HFFc6 (cell line): ENCODE data around the gene BCO2. TPM values are rescaled to one million over a fixed set of nuclear protein-coding genes. Genes with fewer than 3 reads are reported as not detected.

Source experiments
- DNase-seq: peaks from one replicate; pipeline ENCODE4 v3.0.0-alpha.2; 2018
- H3K27ac Mint-ChIP-seq: 2 replicates; pipeline ENCODE4 v1.8.0; 2020; ENCODE audit warnings: mild to moderate bottlenecking, mixed read lengths
- H3K27me3 Mint-ChIP-seq: 2 replicates; pipeline ENCODE4 v1.8.0; 2021; ENCODE audit warnings: mild to moderate bottlenecking, moderate library complexity, mixed read lengths; ENCODE audit not compliant: insufficient read depth
- H3K36me3 Mint-ChIP-seq: 2 replicates; pipeline ENCODE4 v1.8.0; 2021; ENCODE audit warnings: low read depth, mixed read lengths
- H3K4me1 Mint-ChIP-seq: 2 replicates; pipeline ENCODE4 v1.8.0; 2020; ENCODE audit warnings: low read depth, mixed read lengths
- H3K4me3 Mint-ChIP-seq: 2 replicates; pipeline ENCODE4 v1.8.0; 2020; ENCODE audit warnings: mild to moderate bottlenecking, moderate library complexity, mixed read lengths
- H3K9me3 Mint-ChIP-seq: 2 replicates; pipeline ENCODE4 v1.8.0; 2020; ENCODE audit warnings: mild to moderate bottlenecking, mixed read lengths
- total RNA-seq, 6 experiments: library from RNA; stranded (reverse); fragmentation: NEBNext Ultra II Directional; extraction: Animal tissue kit (Norgen Biotek cat#: 25700); gene quantifications; 2 replicates in 1 of 6; 3 replicates in 5 of 6; pipeline ENCODE4 v1.2.3, GENCODE V29; 2021
- TF ChIP-seq, protein P1 (sequence below): fragments of 200-600 bp; sonication (generic); IDR thresholded peaks from 2 replicates; pipeline ENCODE4 v1.5.0; 2021; ENCODE audit warnings: antibody characterized with exemption, mild to moderate bottlenecking

BCO2 gene
- total RNA-seq, 6 experiments from 2014 or later, result 0.83 to 2.0 (median 1.3) TPM

DNA sequence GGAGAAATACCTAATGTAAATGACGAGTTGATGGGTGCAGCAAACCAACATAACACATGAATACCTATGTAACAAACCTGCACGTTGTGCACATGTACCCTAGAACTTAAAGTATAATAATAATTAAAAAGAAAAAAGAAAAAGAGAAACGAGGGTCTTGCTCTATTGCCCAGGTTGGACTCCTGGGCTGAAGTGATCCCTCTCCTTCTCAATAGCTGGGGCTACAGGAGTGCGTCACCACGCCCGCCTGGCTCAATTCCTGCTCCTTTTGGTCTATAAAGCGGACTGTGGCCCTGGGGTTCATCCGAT, 50.4 kb downstream of the BCO2 start:
- Mint-ChIP-seq H3K4me1 (peaks cover 56% of the 10 kb centered on the region), H3K27ac (peak overlapping the region; percentile 100), H3K27me3 (peaks cover 5% of the 10 kb centered on the region), H3K36me3 (peaks cover 35% of the 10 kb centered on the region), H3K4me3 (peak overlapping the region; percentile 93), H3K9me3 (no peaks in the 10 kb centered on the region)
- TF ChIP-seq, protein P1, sequence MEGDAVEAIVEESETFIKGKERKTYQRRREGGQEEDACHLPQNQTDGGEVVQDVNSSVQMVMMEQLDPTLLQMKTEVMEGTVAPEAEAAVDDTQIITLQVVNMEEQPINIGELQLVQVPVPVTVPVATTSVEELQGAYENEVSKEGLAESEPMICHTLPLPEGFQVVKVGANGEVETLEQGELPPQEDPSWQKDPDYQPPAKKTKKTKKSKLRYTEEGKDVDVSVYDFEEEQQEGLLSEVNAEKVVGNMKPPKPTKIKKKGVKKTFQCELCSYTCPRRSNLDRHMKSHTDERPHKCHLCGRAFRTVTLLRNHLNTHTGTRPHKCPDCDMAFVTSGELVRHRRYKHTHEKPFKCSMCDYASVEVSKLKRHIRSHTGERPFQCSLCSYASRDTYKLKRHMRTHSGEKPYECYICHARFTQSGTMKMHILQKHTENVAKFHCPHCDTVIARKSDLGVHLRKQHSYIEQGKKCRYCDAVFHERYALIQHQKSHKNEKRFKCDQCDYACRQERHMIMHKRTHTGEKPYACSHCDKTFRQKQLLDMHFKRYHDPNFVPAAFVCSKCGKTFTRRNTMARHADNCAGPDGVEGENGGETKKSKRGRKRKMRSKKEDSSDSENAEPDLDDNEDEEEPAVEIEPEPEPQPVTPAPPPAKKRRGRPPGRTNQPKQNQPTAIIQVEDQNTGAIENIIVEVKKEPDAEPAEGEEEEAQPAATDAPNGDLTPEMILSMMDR, result no peak
- DNase-seq, result peak; percentile 75

DNA sequence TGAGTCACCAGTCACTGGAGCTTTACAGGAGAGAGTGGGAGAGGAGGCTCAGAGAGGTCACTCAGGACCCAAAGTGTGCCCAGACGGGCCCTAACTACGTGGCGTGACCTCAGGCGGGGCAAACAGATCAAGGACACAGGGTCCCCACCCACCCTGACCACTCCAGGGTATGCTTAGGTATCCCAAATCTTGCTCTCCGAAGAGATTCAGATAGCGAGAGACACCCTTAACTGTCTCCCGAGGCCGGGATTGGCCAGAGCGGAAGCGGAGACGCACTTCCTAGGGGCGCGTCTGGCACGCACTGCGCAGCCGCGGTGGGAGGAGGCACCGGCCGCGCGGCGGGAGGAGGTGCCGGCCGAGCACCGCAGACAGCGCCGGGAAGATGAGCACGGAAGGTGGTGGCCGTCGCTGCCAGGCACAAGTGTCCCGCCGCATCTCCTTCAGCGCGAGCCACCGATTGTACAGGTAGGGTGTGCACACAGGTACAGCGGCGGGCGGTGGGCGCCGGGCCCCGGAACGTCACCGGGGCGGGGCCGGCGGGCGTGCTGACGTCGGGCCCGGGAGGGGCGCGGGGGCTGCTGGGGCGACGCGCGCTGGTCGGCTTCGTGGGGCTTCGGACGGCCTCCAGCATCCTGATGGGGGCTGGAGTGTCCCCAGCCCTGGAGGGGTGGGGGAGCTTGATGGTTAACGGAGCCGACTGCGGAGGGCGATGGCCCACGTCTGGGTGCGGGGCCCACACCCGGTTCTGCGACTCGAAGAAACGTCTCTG, 50.9 kb downstream of the BCO2 start, which contains the start of gene PTS:
Gene PTS, plus strand, starts transcription at position 367 of the 769 bp plus-strand sequence. Its CDS starts 16 bp downstream, at position 383.
- peaks cover 5% of the 10 kb centered on the region for H3K27me3 Mint-ChIP-seq

DNA sequence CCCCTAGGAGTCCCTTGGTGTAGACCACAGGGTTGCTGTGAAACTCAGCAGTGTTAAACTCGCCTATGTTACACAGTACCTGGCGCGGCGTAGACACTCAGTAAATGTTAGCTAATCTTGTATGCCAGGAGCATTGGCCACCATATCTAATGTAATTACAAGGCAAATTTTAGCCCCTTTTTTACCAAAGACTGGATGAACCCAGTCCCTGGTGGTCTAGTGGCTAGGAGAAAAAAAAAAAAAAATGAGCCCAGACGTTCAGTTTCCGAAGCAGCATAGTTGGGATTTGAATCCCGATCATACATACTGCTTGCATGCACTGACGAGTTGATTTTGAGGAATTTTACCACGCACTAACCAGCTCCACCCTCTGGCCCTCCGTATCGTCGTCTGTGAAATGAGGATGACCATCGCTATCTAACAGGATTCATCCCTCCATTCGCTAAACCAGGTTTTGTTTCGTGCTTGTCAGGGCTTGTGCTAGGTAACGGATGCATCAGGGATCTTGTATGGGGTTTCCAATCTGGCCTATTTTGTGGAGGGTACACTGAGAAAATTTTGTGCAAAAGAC, 51.6 kb downstream of the BCO2 start:
- peaks cover 45% of the 10 kb centered on the region for H3K36me3 Mint-ChIP-seq
- peak; percentile 27 for DNase-seq
- no peaks in the 10 kb centered on the region for H3K9me3 Mint-ChIP-seq
- H3K4me1 Mint-ChIP-seq, result peaks cover 56% of the 10 kb centered on the region
- TF ChIP-seq, protein P1, result no peak
- H3K27me3 Mint-ChIP-seq, result peaks cover 5% of the 10 kb centered on the region
- H3K4me3 Mint-ChIP-seq, result peak overlapping the region; percentile 93
- peak overlapping the region; percentile 100 for H3K27ac Mint-ChIP-seq

More for the DNA sequence above, 50.9 kb downstream of the BCO2 start, which contains the start of gene PTS:
- Mint-ChIP-seq H3K4me3 (peak within 1 kb of the TSS; percentile 93), H3K4me1 (peaks cover 58% of the 10 kb centered on the region), H3K9me3 (no peaks in the 10 kb centered on the region), H3K36me3 (peaks cover 38% of the 10 kb centered on the region), H3K27ac (peak within 1 kb of the TSS; percentile 100)
- peak; percentile 81 for DNase-seq
- TF ChIP-seq, protein P1, result no peak

DNA sequence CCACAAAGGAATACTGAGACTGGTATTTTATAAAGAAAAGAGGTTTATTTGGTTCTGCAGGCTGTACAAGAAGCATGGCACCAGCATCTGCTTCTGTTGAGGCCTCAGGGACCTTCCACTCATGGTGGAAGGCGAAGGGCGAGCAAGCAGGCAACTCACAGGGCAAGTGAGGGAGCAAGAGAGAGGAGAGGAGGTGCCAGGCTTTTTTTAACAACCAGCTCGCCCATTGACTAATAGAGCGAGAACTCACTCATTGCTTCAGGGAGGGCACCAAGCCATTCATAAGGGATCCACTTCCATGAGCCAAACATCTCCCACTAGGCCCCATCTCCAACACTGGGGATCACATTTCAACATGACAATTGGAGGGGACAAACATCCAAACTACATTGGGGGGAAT, 52.2 kb downstream of the BCO2 start:
- Mint-ChIP-seq H3K36me3 (peaks cover 49% of the 10 kb centered on the region), H3K27me3 (peaks cover 5% of the 10 kb centered on the region), H3K4me1 (peaks cover 56% of the 10 kb centered on the region), H3K4me3 (peak overlapping the region; percentile 93), H3K27ac (peak overlapping the region; percentile 100), H3K9me3 (no peaks in the 10 kb centered on the region)
- TF ChIP-seq, protein P1, result no peak
- DNase-seq, result no peak

DNA sequence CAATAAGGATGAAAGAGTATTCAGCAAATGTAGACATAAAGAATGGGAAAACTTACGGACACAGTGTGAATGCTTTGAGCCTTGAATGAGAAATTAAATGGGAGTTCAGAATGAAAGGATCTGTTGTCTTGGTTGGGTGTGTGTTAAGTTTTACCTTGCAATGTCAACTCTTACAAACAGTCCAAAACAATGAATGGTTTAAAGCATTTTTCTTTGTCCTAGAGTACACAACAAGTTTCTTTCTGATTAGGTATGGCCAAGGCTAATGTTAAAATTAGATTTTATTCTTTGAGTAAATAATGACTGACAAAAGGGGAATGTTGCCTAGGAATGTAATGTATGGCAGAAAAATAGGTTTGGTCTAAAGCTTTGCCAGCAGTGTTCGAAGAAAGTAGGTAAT, 53.4 kb downstream of the BCO2 start:
- Mint-ChIP-seq H3K36me3 (peaks cover 55% of the 10 kb centered on the region), H3K27me3 (peaks cover 5% of the 10 kb centered on the region), H3K4me3 (peak overlapping the region; percentile 93; the same call in 1 of the 2 replicates), H3K9me3 (no peaks in the 10 kb centered on the region), H3K27ac (peak overlapping the region; percentile 76), H3K4me1 (peaks cover 45% of the 10 kb centered on the region)
- no peak for DNase-seq
- TF ChIP-seq, protein P1, result no peak
